Left kidney (tissue), 2 donors: ENCODE results near the gene BID. TPM values are rescaled to one million over a fixed set of nuclear protein-coding genes. Genes with fewer than 3 reads are reported as not detected.

Experiments used
- DNase-seq: peaks from one replicate; pipeline ENCODE4 v3.0.0-alpha.2; 2013
- polyA plus RNA-seq: library from polyadenylated mRNA; unstranded; fragments of 120-200 nt; gene quantifications from one replicate; pipeline ENCODE4 v1.2.1, GENCODE V29; 2013; ENCODE audit not compliant: insufficient read length

The BID gene
- polyA plus RNA-seq, 1 donor: 16.1 TPM

- no peak for DNase-seq
Observed at GRCh38 chr22:17785185-17786184, 11.2 kb upstream of the BID start.

DNA sequence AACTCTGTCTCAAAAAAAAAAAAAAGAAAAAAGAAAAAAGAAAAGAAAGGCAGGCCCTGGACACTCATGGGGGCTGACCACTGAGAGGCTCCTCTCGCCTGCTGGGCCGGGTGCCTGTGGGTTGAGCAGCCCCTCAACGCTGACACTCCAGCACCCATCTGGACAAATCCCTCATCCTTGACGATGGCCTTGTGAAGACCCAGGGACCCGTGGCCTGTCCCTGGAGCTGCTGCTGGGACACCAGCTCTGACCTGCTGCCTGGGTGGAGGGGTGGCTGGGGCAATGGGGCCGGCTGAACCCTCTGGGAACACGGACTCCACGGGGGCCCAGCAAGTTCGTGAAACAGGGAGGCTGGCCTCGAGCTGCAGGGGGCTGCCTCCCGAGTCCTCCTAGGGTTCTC lies 10.5 kb upstream of the BID start:
- DNase-seq: no peak

DNA sequence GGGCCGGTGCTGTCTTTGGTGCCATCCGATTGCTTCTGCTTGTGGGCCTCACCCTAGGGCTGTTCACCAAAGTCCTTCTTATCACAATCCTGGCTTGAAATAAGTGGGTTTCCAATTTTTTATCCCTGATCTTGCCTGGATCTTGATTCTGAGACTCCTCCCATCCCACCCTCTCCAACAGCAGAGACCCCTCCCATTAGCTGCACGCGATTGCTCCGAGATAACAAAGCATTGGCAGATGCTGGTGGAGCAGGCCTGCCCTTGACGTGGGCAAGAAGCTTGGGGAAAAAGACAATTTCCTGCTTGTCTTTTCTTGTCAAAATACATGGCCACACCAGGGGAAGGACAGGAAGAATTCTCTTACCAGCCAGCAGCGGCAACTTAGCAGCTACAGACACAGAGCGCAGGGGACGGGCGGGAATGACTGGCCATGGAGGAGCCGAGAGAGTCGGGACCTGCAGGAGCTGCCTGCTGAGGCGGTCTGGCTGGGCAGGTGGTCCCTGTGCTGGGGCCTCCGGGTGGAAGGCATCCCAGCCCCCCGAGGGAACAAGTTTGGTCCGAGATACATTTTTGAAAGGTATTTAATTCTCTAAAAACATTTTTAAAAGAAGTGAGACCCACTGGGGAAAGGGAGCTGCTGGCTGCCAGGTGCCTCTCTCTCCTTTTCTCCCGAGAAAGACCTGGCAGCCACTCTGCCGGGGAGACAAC lies 9.7 kb upstream of the BID start:
- DNase-seq: no peak

DNA sequence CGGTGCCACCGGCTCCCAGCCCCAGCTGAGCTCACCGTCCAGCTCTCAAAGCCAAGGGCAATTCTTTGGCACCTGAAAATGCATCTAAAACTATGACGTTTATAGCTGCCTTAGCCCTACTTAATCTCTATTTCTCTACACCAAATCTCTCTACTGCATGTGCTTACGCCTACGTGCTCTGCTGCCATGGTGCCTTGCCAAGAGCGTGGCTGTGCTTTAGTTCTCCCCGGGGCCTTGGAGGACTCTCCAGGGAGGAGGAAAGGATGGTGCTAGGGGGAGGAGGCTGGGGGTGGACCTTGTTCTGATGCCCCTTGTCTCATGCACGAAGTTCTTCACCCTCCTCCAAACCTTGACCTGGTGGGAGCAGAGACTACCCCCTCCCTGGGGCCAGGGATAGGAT lies 9.0 kb upstream of the BID start:
- no peak for DNase-seq

DNA sequence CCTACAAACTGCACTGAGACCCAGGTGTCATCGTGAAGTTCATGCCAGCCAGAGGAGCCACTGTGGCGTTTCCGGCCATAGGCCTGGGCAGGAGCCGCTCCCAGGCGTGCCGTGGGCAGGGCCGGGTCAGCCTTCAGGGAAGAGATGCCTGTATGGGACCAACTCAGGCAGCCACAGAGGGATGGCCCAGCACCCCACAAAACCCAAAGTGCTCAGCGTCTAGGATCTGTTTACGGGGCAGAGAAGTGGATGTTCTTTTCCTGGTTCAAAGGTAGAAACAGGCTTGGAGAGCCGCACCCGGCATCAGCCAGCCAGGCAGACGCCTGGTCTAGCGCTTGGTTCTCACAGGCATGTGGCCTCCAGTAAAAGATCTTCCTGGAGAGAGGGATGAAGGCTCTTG lies 8.4 kb upstream of the BID start:
- DNase-seq: no peak

GRCh38 chr22:17782158-17782557 lies 7.9 kb upstream of the BID start:
- no peak for DNase-seq

GRCh38 chr22:17781319-17782031 lies 7.2 kb upstream of the BID start:
- DNase-seq: no peak

- DNase-seq: no peak
Observed at GRCh38 chr22:17780741-17781318, 6.6 kb upstream of the BID start.

DNA sequence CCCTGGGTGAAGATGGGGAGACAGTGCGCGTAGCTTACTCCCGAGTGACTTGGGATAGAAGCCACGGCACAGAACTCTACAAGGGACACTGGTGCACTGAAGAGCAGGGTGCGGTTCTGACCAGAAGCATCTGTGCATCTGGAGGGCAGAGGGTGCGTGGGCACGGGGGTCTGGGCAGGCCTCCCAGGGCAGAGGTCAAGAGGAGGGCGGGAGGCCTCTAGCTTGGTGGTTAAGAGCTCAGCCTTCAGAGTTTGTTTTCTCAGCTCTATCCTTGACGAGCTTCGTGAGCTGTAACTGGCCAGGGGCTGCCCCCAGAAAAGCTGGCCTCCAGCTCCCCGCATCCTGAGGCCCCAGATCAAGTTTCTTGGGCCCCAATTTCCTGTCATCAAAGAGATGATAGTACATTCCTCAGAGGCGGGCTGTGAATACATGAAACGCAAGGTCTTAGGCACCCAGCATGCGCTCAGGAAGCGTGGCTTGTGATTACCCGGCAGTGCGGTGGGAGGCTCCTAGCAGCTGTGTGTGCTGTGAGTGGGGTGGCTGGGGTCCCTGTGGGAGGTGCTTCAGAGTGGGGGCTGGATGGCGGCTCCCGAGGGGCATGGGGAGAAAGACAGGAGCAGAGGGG lies 6.0 kb upstream of the BID start:
- DNase-seq: no peak

GRCh38 chr22:17779286-17780115 lies 5.2 kb upstream of the BID start:
- no peak for DNase-seq

DNA sequence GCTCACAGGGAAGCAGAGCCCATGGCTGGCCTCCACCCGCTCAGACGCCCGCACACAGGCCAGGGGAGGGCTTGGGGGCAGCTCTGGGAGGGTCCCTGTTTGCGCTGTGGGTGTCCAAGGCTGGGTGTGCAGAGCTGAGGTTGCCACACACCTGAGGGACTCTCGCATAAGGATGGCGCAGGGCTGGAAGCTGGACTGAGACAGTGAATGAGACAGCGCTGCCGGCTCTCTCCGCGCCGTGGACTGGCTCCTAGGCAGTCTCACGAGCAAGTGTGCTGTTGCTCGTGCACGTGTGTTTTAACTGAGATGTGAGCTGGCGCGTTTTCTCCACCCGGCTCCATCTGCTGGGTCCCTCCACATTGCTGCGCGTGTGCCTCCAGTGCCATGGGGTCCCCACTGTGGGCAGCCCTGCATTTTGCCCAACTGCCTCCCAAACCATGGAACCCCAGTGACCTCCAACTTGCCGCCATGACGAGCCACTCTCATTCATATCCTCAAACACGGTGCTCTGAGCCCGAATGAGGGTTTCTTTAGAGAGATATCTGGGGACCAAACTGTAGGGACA lies 4.2 kb upstream of the BID start:
- no peak for DNase-seq

DNA sequence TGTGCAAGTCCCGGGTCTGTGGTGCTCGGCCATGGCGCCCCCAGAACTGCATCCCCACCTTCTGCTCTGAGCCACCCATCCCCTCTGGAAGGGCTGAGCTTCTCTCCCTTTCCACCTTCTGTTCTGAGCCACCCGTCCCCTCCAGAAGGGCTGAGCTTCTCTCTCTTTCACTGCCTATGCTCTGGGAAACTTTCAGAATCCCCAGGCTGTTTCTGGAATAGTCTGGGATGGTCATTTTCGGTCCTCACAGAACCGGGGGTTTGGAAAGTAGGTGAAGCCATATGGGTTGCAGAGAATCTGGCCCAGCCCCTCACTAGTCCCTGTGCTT lies 3.4 kb upstream of the BID start:
- DNase-seq: no peak

- DNase-seq: no peak
Observed at GRCh38 chr22:17777005-17777716, 2.9 kb upstream of the BID start.

- DNase-seq: no peak
Observed at GRCh38 chr22:17775781-17776465, 1.7 kb upstream of the BID start.

- DNase-seq: no peak
Observed at GRCh38 chr22:17774926-17775685, 837 bp upstream of the BID start.

DNA sequence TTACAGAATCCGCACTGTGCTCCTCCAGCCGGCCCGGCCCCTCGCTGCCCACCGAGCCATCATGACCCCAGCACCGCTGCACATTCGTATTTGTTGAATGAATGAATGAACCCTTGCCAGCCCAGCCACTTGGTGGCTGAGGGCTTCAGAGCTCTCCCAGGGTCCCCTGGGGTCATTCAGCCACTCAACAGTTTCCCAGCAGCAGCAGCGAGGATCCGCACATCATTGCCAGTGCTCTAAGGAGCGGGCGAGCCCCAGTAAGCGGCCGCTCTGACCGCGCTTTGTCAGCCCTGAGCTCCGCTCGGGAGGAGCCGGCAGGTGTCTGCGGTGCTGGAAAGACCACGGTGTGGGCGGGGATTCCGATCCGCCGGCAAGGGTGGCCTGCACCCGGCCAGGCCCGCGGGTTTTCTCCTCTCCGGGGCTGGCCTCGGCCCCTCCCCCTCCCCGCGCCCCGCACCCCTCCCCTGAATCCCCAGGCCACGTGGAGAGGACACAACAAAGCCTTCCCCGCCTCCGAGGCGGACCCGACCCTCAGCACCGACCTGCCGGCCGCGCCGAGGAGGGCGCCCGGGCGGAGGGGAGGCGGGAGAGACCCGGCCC lies 563 bp downstream of the BID start:
- DNase-seq: no peak

- DNase-seq: no peak
Observed at GRCh38 chr22:17772958-17773605, 1.2 kb downstream of the BID start.
